NCI-H2107 (cell line): ENCODE measurements around the gene EMC10.
"Not testable (repeated sequence)": the region's sequence is repeated elsewhere in the genome, so short reads cannot be mapped to it uniquely, and the experiment has no call there.

Experiments
- DNase-seq: peaks from one replicate; lab custom pipeline; 2025; lab: John Stamatoyannopoulos, UW

Gene EMC10

DNA sequence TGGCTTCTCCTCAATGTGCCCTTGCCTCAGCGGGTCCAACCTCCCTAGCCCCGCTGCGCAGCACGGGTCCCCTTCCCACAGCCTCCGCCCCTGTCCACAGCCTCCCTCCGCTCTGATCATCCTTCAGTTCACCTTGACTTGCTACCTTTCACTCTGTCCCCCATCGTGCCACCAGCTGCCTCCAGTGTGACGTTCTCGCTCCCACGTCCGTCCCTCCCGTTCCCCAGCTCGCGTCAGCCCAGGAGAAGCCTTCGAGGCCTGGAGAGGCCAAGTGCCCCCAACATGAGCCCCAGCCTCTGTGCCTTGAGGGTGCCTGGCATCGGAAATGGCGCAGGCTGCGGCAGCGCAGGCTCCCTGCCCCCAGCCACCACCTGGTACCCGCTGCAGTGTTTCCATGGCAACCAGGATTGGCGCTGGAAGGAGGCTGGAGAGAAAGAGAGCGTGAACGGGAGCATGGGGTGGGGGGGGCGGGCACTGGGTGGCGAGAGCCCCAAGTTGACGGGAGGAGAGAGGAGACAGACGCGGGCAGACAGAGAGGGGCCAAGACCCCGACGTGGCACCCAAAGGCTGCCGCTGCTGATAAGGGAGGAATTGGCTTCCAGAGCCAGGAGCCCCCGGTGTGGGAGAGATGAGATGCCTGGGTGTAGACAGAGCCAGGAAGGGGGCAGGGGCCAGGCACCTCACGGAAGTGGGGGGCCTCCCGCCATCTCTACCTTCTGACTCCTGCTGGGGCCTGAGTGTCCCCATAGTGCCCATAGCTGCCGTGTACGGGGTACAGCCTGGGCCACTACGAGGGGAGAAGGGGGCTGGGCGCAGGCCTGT, 38.2 kb downstream of the EMC10 start:
- DNase-seq, result no peak

DNA sequence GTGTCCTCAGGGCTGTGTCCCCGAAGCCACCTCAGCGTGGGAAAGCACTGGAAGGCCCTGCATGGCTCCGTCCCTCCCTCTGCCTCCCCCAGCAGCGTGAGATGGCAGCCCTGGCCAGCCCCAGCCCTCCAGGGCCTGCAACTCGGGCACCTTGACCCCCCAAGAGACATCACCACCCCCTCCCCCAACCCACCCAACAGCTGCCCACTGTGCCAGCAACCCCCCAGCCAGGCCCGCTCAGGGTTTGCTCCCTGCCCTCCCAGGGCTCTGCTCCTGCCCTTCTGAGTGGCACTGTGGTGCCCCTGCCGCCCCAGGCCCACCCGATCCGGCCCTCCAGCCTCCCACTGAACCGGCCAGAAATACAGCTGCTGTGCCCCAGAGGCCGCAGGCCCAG, 38.9 kb downstream of the EMC10 start:
- DNase-seq, result no peak

DNA sequence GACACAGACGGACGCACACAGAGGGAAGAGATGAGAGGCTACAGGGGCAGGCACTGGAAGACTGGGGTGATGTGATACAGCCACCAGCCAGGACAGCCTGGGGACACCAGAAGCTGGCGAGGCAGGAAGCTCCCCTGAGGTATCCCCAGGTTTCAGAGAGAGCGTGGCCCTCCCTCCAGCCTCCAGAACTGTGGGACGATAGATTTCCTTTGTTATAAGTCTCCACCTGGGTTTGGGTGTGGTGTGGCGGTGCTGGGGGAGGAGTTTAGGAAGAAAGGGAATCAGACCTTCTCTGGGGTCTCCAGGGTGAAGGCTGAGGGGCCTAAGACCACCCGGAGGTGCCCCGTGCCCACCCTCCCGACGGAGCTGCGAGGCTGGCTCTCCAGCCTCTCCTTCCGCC, 40.1 kb downstream of the EMC10 start:
- DNase-seq, result no peak

DNA sequence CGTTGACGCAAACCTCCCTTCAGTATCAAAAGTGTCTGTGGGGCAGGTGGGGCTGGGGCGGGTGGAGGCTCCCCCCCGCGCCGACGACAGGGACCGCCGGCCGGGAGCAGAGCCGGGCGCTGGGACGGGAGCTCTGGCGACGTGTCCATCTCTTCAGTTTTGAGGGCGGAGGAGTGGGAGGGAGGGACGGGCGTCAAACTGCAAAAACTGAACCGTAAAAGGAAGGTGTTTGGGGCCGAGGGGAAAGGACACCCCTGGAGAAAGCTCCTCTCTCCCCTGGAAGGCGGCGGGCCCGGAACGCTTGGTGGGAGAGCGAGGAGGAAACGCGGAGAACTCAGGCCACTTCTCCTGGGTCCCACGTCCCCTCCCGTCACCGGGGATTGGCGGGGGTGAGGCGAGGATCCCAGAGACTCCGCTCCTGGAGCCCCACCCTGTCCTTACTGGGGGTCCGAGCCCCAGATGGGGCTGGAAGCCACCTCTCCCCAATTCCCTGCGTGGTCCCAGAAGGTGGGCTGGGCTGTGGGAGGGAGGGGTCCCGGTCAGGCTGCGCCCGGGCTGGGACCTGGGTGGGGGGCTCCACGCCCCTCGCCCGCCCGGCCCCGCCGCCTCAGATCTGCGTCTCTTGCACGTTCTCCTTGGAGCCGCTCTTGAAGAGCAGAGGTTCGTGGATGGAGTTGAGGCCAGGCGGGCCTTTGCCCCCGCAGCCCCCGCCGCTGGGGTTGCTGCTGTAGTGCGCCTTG, 40.8 kb downstream of the EMC10 start:
- no peak for DNase-seq

DNA sequence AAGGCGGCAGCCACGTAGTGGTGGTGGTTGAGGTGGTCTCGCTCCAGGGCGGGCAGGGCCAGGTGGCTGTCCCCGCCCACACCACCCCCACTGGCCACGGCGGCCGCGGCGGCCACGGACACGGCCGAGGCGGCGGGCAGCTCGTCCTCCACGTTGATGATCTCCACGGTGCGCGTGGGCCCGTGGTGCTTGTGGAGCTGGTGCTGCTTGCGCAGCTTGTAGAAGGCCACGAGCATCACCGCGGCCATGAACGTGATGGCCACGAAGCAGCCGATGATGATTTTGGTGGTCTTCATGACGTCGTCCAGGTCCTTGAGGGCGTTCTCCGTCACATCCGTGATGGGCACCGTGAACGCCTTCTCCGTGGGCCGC, 41.4 kb downstream of the EMC10 start:
- DNase-seq, result no peak

DNA sequence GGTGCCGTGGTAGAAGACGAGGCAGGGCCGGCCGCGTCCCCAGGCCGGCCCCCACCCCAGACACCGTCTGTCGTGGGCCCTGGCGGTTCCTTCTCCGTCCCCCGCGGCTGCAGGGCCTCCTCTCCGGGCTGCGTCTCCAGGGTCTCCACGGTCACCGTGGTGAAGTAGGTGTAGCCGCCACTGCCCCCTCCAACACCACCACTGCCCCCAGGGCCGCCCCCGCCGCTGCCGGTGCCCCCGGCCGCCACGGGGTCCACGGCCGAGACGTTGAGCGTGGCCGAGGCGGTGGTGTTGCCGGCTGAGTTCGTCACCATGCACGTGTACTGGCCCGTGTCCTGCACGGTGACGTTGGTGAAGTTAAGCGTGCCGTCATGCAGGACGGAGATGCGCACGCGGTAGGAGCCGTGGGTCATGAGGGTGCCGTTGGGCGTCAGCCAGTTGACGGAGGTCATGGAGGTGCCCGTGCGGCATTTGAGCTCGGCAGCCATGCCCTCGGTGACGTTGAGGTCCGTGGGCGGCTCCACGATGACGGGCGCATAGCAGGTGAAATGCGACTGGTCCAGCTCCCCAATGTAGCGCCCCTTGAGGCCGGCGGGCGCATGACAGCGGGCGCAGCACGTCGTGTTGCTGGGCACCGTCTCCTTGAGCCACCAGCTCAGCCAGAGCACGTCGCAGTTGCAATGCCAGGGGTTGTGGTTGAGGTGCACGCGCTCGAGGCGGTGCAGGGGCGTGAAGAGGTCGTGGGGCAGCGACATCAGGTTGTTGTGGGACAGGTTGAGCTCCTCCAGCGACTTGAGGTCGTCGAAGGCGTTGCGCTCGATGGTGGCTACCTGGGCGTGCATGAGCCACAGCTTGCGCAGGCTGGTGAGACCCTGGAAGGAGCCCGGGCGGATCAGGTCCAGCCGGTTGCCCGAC, 42.0 kb downstream of the EMC10 start:
- DNase-seq, result no peak

DNA sequence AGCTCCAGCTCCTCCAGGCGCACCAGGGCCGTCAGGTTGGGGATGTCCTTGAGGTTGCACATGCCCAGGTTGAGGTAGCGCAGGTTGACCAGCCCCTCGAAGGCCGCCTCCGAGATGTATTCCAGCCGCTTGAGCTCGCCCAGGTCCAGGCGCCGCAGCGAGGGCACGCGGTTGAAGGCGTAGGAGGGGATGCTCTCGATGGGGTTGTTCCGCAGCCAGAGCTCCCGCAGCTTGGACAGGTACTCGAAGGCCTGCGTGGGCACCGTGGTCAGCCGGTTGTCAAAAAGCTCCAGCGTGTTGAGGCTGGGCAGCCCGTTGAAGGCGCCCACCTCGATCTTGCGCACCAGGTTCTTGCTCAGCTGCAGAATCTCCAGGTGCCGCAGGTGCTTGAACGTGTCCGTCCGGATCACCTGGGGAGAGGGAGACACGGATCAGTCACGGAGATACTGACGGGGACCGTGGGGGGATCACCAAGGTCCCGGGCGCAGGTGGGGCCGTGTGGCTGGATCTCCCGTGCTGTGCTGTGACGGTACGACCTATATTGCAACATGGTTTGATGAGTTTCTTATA, 42.8 kb downstream of the EMC10 start:
- no peak for DNase-seq

DNA sequence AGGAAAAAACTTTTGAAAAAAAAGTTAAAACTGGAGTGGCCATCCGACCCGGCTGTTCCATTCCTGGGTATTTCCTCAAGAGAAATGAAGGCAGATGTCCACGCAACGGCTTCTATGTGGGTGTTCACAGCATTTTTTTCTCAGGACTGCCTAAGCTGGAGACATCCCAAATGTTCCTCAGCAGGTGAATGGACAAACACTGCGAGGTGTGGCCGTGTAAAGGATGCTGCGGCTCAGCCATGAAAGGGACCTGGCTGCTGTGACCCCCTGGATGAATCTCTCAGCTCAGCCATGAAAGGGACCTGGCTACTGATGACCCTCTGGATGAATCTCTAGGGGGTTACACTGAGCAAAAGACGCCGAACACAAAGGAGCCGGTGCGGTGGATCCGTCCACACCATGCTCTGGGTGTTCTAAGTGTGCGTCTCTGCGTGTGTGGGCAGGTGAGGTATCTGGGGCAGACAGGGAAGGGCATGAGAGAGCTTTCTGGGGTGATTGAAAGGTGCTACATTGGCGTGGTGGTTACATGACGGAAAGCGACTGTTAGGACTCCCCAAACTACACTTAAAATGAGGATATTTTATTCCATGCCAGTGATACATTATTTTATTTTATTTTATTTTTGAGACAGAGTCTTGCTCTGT, 44.6 kb downstream of the EMC10 start:
- no peak for DNase-seq

DNA sequence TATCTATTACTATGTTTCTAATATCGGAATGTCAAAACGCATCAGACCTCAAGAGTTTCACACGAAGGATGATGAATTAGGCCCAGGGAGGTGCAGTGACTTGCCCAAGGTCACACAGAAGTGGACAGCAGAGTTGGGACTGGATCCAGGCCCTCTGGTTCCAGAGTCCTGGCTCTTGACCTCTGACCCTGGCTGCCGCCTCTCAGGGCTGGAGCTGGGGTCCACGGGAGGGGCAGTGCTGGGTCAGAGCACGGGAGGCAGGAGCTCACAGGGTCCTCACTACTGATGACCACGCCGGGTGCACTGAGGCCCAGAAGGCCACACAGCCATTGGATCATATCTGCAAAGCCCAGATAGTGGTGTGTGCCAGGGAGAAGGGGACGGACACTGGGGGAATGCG, 46.6 kb downstream of the EMC10 start:
- no peak for DNase-seq

DNA sequence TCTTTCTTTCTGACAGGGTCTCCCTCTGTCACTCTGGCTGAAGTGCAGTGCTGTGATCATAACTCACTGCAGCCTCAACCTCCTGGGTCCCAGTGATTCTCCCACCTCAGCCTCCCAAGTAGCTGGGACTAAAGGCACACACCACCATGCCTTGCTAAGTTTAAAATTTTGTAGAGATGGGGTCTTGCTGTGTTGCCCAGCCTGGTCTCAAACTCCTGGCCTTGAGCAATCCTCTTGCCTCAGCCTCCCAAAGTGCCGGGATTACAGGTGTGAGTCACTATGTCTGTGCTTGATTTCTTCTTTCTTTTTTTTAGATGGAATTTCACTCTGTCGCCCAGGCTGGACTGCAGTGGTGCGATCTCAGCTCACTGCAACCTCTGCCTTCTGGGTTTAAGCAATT, 51.7 kb downstream of the EMC10 start:
- not testable (repeated sequence) for DNase-seq

DNA sequence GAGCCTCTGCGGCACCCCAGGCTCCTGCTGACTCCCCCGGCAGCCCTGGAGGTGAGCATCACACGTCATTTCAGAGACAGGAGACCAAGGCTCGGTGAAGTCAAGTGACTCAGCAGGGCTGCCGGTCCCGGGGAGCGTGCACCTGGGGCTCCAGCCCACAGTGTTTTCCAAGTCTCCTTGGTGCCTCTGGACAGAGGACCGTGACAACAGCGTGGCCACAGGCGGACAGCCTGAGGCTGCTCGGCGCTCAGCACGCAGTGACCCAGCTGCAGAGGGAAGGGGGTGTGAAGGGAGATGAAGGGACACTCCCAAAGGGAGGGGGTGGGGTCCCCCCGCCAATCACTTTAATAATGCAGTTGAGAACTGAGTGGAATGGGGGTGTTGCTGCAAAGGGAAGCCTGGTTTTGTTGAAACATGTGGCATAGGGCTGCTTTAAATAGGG, 54.9 kb downstream of the EMC10 start:
- DNase-seq, result no peak

DNA sequence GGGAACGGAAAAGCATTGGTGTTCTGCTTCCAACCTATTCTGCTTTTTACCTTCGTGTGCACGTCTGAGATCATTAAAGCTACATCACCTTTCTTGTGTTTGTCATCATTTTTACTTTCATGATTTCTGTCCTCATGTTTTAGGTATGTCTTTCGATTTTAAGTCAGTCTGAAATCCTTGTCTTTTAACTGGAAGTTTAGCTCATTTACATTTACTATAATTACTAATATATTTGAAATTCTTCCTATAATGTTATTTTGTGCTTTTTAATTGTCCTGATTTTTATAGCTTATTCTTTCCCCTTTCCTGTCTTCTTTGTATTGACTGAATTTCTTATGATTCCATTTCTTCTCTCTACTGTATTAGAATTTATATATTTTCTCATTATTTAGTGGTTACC, 56.6 kb downstream of the EMC10 start:
- DNase-seq, result no peak

DNA sequence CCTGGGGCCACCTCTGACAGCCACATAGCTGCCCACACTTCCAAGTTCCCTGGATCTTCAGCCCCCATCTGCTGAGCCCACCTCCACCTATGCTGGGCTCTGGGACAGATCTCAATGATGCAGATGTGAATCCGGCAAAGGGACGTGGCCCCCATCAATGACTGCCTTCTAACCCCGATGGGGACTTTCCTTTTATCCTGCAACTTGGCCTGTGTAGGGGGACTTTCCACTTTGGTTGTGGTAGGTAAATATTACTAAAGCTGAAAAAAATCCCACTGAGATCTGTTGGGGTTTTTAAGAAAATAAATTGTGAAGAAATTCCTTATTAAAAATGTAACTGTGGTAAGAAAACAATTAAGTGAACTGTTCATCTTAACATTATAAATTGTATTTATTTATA, 58.2 kb downstream of the EMC10 start:
- DNase-seq, result no peak

DNA sequence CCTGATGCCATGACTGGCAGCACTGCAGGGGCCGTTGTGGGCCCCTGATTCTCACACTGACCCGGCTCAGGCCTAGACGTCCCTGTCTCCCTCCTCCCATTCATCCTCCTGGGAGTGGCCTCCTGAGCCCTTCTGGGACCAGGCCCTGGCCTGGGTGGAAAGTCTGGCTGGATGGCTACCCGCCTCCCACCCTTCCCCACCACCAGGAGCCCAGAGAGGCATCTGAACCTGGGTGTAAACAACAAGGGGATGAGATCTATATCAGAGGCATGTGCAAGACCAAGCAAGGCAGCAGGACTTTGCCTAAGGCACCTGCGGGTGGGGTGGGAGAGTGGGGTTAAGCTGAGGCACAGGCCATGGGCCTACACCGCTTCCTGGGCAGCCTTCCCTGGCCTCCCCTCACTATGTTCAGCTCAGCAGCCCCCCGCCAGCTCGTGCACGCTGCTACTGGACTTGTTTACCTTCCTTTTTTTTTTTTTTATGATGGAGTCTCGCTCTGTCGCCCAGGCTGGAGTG, 59.4 kb downstream of the EMC10 start:
- DNase-seq, result no peak

DNA sequence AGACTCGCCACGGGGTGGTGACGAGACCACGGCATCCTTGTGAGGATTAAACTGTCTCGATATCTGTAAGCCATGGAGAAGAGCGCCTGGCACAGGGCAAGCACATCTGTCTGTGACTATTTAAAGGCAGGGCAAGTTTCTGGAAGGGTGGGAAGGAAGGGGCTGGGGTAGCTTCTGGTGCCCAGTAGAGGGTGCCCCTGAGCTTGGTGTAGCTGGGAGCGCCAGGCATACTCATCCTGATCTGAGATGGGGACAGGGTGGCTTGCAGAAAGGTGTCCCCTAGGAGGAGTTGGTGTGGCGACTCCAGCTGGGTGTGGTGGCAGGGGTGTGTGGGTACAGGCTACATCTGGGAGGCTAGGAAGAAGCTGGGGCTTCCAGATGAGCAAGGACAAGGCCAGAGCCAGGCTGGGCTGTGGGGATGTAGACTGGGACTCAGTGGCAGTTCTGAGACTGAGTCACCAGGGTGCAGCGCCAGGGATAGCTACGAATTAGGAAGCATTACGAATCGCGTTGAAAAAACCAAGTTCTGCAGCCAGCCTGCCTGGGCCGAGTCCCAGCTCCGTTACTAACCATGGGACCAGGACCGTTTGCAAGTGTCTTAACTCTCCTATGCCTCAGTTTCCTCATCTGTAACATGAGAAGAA, 60.5 kb downstream of the EMC10 start:
- DNase-seq, result no peak

DNA sequence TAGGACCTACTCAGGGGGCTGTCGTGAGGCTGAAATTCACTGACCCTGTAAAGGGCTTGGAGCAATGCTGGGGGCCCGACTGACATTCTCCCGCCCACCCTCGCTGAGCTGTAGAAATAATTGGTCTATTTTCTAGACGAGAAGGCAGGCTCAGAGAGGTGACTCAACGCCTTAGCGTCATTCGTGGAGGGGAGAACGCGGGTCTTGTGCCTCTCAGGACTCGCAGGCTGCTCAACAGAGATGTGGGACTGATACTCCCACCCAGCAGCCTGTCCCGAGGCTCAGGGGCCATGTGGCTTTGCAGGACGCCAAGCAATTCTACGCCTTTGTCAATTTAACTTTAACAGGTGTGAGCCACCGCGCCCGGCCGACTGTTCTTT, 61.0 kb downstream of the EMC10 start:
- DNase-seq, result no peak

DNA sequence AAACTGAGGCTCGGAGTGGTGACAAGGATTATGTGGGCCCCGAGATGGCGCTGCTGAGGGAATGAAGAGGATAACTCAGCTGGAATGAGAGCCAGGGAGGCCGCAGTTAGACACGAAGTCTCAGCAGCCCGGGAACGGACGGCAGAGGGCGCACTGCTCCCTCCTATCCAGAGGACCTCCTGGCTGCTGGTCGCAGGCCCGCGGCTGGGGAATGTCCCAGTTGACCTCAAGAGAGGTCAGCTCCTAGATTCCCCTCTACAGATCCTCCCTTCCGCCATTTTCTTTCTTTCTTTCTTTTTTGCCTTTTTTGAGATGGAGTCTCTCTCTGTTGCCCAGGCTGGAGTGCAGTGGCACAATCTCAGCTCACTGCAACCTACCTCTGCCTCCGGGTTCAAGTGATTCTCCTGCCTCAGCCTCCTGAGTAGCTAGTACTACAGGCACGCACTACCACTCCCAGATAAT, 61.5 kb downstream of the EMC10 start:
- DNase-seq, result peak; percentile 49
